NCI-H1436 treated with DMSO at 0.1 percent for 48 hours (cell line): Measurements from ENCODE around the gene IRS2.
"Not testable (repeated sequence)": the region's sequence is repeated elsewhere in the genome, so short reads cannot be mapped to it uniquely, and the experiment has no call there.

ENCODE experiments used
- DNase-seq: peaks from one replicate; lab custom pipeline; 2025; lab: John Stamatoyannopoulos, UW

Gene IRS2

DNA sequence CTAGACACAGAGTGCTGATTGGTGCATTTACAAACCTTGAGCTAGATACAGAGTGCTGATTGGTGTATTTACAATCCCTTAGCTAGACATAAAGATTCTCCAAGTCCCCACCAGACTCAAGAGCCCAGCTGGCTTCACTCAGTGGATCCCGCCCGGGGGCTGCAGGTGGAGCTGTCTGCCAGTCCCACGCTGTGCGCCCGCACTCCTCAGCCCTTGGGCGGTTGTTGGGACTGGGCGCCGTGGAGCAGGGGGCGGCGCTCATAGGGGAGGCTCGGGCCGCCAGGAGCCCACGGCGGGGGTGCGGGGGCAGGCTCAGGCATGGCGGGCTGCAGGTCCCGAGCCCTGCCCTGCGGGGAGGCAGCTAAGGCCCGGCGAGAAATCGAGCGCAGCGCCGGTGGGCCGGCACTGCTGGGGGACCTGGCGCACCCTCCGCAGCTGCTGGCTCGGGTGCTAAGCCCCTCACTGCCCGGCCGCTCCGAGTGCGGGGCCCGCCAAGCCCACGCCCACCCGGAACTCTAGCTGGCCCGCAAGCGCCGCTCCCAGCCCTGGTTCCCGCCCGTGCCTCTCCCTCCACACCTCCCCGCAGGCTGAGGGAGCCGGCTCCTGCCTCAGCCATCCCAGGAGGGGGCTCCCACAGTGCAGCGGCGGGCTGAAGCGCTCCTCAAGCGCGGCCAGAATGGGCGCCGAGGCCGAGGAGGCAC is 53.8 kb downstream of the IRS2 start:
- not testable (repeated sequence) for DNase-seq

DNA sequence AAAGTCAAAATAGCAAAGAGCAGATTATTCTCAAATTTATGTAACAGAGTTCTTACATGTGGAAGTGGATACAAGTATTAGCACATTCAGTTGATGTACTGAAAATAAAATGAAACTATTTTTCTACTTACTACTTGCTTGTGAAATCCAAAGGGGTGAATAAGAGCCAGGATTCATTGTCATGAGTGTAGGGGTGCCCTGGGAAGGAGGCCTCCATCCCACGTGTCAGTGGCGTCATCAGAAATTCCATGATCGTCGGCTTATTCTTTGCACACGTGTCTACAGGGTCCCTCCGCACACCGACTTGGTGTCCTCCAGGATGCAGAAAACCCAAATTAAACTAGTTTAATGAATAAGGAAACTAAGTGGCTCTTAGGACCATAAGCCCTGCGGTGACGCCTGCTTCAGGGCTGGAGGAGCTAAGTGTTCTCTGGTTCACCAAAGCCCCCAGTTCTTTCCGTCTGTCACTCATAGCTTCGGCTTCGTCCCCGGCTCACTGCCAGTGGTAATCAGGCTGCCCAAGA is 55.5 kb downstream of the IRS2 start:
- DNase-seq: no peak

DNA sequence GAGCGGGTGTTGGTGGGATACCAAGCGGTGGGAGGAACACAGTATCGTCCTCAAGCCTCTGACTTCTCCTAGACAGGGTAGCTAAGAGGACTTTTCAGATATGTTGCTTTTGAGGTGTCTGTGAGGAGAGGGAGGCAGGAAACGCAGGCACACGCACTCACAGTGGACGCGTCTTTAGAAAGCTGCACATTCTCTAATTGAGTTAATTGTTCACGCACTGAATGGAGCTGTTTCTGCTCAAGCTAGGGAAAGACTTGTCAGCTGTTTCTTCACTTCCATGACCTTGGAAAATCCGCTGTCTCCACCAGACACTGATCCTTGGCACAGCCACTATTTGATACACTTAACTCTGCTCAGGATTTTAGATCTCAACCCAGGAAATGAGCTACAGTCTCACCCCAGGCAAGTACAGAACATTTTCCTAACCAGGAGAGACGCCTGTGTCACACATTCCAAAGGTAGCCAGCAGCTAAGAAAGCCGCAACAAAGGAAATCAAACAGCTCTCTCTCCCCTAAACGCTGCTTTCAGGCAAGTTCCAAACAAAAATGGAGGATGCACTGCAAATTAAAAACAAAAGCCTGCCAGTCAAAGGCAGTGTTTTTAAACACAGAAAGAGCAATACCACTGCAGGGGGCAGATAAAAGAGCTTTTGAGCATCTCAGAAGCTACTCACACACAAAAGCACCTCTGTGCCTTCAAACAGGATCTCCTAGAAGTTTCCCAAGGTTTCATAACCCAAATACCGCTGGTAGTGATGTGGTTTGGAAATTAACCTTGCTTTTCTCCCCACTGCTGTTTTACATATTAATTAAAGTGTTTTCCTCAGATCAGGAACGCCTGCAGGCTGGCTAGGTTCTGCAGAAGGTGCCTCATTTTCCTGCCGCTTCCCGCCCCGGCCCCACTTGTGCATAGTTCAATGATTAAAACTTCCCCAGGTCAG is 57.3 kb downstream of the IRS2 start:
- DNase-seq: no peak

DNA sequence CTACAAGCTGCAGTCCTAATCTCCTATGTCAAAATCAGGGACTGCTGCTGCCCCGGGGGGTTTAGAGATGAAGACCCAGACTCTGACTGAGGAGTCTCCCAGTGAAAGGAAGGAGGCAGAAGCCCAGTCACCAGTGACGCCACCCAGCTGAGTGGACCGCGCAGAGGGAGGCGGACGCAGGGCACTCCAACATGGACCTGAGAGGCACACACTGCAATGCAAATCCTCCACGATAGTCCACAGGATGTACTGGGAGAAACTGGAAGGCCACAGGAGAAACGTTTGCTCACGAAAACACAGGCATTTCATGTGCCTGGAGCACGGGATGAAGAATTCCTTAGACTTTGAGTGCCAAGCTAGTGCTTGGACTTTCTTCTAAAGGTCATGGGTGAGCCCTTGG is 58.3 kb downstream of the IRS2 start:
- no peak for DNase-seq

DNA sequence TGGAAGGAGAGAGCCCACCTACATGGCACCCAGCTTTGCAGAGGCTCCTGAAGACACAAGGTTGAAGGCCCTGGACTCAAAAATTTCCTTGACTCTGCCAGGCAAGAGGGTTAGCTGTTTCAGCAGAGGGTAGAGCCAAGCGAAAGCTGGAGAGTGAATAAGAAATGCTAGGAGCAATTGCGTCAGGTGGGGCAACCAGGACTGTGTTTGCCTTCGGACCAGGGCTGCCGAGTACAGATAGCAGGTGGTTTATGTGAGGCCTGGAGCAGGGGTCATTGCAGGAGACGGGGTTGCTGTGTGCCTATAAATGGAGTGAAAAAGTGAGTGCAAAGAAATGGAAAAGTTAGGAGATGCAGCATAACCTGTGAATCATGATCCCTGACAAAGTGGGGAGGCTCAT is 59.1 kb downstream of the IRS2 start:
- DNase-seq: no peak

DNA sequence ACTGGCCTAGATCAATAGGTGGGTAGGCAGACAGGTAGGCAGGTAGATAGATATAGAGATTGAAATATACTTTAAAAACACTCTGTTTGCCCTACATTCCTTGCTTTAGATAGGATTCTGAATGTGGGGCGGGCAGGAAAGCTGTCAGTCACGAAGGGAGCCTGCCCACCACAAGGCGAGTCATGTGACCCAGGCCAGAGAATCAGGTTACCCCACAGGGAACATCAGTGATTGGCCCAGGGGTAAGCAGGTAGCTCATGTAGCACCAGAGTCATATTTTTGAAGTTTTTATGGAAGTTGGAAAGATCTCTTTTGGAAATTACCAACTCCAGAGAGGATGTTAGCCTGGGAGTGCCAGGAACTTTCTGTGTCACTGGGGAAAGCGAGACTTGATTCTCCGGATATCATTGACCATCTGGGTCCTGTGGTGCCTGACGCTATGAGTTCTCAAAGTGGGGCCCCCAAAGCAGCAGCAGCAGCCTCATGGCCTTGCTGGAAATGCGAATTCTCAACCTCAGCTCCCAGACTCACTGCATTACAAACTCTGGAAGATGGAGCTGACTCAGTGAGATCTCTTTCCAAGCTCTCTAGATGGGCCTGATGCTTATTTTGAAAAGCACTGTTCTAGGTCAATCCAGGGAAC is 60.3 kb downstream of the IRS2 start:
- no peak for DNase-seq

DNA sequence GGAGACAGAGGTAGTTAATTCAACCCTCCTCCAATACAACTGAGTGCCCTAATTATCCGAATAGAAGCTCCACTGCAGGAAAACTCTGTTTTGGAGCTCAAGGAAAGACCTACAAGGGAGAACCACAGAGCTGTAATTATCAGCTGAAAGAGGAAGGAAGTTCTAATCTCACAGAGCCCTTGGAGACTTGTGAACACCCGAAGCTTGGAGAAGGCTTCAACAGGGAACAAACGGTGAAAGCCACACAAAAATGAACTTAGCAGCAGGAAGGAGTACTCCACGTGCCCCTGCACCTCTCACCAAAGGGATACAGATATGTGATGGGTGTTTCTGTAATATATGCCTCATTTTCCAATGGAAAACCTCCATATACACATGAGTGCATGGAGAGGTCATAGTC is 61.1 kb downstream of the IRS2 start:
- DNase-seq: no peak

DNA sequence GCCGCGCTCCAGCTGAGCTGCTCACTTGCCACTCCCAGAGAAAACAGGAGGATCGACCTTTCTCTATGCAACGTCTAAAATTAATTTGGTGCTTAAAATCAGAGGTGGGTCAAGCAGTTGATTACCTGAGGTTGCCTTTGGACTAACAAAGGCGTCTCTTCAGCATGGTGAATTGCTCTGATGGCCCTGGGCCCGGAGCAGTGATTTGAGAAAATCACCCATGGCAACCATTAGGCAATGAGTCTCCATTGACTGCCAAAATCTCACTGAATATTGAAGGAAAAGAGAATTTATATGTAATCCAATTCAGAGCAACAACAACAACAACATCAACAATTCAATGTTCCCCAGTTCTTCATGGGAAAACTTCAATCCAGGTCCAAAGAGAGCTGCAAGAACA is 61.8 kb downstream of the IRS2 start:
- DNase-seq: no peak

DNA sequence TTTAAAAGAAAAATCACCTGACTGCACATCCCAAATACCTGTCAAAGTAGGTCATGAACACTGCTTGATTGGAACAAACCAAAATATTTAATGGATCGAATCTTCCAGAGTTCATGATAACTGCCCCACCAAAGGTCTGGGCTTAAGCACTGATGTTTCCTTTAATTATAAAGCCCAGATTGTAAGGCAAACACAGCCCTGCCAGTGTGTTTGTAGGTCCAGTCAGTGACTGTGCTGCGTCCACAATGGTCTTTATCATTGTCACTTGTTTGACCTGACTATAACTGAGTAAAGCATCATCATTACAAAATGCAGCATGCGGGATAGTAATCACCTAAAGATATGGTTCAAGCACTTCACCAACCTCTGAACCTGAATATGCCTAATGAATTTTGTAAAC is 63.3 kb downstream of the IRS2 start:
- no peak for DNase-seq

DNA sequence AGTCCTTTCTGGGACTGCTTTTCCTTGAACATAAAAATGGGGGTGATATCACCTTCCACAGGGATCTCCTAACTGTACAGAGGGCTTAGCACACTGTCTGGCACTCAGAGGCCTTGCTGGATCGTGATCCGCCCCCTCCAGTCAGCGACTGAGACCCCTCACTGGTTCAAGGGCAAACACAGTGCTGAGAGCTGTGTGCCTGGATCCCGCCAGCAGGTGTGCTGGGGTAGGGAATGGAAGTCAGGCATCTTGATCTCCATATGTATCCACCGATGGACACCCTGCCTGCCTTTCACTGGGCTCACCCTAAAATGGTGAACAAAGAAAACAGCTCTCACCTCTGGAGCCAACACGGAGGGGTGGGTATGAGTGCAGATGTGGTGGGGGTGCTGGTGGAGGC is 64.3 kb downstream of the IRS2 start:
- DNase-seq: no peak

DNA sequence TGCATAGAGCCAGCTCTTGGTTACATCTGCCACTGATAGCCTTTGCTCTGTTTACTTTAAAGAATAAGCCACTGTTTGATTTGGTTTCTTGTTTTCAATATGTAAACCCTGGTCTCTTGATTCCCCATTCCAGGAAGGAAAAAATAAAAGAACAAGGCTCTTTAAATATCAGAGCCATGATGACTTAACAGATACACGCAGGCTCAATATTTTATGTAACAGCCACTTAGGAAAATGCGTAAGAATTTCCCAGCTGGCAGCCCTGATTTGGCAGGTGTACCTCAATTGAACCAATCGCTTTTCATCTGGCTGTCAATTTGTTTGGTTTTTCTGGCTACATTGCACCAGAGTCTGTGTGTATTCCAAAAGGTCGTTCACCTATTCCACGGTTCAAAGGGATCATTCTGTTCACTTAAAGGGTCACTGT is 65.6 kb downstream of the IRS2 start:
- peak; percentile 18 for DNase-seq

DNA sequence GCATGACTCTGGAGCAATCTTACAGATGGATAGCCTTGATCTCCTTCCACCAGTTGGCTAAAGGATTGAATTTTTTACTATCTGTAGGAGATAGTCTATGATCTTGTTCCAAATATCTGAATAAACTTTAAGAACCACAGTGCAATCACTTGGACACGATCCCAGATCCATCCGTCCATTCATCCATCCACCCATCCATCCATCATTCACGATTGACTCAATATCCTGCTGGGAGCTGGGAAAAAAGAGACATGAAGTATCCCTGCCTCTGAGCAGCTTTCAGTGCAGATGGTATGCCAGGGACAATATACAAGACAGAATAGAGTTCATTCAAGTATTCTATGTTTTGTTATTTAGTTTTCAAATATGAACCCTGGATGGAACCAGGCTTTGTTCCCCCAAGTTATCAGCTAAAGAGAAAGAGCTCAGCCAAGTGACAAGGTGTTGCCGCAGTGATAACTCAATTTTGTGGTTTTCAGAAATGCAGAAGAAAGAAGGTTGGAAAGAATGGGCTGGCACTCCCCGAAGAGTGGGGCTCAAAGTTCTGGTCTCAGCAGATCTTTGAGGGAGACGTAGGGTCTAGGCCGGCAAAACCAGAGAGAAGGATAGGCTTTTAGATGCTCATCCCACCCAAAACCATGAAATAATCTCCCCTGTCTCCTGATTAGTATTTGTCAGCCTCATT is 66.3 kb downstream of the IRS2 start:
- no peak for DNase-seq

DNA sequence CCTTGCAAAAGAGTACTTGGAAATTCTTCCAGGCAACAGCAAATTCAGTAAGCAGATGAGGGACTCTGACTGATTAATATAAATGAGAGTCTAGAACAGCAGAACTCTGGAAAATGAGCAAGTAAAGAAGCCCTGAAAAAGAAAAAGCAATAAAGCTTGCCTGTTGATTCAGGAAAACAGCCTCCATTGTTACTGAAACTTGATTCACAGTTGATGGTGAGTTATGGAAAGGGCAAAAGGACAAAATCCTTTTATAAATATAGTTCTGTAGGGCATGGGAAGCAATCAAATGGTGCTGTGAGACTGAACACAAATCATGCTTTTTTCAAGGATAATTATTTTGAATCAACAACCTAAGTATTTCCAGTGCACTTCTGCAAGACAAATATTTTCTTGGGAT is 67.7 kb downstream of the IRS2 start:
- no peak for DNase-seq

DNA sequence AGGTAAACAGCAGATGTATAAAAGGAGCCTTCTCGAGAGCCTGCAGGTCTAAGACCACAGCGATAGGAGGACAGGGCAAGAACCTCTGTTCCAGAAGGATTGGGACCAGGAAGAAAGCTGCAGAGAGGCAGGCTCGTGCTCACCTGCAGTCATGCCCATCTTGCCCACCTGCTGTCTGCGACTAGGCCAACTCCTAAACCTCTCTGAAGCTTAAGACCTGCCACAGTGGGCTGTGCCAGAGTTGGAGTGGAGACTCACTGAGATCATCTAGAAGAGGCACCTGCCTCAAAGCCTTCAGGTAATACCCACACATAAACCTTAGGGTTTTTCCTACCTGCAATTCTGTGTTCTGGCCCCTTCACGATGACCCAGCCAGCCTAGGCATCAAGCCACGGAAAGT is 68.7 kb downstream of the IRS2 start:
- no peak for DNase-seq

DNA sequence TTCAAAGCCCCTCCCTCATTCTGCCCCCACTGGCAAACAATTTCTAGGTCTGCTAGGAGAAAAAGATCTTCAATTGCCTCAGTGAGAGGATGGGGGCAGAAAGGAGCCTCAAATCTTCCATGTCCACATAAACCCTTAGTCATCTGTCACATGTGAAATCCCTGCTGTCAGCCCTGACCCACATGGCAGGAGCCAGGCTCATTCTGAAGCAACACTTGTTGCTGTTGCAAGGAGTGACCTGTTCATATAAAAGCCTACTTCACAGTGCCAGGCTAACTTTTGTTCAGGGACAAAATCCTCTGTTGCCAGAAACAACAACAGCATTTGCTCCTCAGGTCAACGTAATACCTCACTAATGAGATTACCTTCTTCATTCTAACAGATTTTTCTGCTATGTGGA is 70.5 kb downstream of the IRS2 start:
- DNase-seq: no peak

DNA sequence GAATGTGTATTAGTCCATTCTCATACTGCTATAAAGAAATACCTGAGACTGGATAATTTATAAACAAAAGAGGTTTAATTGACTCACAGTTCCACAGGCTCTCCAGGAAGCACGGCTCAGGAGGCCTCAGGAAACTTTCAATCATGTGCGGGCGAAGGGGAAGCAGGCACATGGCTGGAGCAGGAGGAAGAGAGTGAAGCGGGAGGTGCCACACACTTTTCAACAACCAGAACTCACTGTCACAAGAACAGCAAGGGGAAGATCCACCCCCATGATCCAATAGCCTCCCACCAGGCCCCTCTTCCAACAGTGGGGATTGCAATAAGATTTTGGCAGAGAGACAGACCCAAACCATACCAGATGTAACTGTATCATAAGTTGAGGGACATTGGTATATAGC is 72.7 kb downstream of the IRS2 start:
- no peak for DNase-seq

DNA sequence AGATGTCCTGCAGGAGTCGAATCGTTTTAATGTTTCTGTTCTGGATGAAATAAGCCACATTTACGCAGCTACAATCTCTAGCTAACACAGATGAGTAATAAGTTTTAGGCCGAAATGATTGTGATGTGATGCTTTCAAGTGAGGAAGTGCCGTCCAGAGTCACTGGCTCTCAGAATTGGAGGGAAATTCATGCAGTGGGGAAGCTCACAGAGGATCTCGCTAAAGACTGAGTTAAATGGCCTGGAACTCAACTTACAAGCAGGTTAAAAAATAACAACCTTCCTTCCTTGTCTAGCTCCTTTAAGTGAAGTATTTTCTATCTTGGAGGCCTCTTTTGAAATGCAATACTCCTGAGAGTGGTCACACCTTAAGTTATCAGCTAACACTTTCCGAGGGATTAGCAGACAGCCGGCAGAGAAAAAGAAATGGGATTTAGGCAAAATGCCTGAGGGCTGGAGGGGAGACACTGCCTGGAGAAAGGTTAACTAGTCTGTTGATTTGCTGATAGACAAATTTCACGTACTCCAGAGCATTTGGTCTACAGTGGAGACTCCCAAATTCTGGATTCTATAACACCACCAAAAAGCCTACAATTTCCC is 74.2 kb downstream of the IRS2 start:
- no peak for DNase-seq

DNA sequence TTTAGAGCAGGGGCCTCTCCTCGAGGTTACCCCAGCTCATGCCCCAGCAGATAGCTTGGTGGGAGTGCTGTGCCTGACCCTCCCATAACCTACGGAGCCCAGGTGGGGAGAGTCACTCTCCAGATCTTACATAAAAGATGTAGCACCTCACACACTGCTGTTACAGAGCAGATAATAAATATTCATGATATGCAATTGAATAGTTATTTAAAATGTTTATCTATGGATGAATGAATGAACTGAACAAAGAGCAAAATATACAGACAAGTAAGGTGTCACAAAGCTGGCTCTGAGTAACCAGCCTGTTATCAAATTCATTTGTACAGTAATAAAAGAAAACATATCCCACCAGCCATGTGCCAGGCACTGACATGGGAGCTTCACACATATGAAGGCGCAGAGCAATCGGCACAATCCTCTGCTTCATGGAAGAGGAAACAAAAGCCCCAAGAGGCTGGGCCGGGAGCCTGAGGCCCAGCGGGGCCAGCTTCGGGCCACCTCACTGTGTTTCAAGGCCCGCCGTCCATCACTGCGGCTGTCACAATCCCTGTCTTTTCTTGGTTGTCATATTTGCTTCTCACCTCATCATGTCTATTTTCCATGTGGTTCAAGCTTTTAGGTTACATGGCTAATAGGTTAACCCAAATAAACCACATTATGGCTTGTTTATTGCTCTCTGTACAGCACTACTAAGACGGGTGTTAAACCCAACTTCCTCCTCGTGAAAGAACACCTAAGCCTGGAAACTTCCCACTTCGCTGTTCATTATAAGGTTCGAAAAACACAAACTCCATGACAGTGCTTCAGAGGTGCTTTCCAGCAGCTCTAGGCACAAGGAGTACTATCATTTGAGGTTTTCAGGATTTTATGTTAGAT is 78.4 kb downstream of the IRS2 start:
- no peak for DNase-seq

DNA sequence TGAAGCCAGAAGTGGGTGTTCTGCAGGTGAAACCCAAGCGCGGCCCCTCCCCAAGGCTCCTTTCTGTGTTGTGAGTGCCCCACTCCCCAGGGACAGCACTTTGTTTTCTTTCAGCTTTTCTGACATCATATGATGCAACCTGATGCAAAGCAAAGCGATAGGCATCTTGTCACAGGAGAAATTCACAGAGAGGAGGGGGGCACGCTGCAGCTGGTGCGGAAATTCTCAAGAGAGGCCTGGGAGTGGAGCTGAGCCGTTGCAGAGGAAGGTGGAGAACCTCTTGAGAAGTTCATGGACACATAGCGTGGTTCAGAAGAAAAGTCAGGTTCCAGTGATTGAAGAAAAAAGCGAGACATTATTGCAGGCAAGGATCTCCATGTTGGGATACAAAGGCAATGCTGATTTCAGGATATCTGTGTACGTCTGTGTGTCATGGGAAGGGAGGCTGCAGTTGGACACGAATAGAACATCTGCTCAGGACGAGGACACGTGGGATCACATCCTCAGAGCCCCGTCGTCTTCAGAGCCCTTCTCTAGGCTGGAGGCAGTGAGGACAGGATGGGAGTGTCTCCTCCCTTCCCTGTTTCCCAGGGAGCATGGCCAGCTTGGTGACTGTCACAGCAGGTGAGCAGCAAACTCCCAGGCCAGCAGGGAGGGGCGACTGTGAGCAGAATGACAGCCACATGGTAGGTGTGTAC is 79.2 kb downstream of the IRS2 start:
- DNase-seq: peak; percentile 81
